HEK293T (cell line): ENCODE measurements around the gene EVA1C.

Experiments used
- BHLHE40 ChIP-seq: fragments of 450-650 bp; IDR thresholded peaks from 2 replicates; pipeline ENCODE4 v1.6.1; 2016; ENCODE audit warnings: mild to moderate bottlenecking, moderate library complexity, borderline replicate concordance
- ELF4 ChIP-seq: fragments of 450-650 bp; IDR thresholded peaks from 2 replicates; pipeline ENCODE4 v1.6.1; 2017; ENCODE audit warnings: antibody characterized with exemption
- FOXK2 ChIP-seq: fragments of 450-650 bp; IDR thresholded peaks from 2 replicates; pipeline ENCODE4 v1.6.1; 2016; ENCODE audit warnings: mild to moderate bottlenecking
- FOXM1 ChIP-seq: fragments of 450-650 bp; IDR thresholded peaks from 2 replicates; pipeline ENCODE4 v1.6.1; 2017; ENCODE audit warnings: mild to moderate bottlenecking, borderline replicate concordance
- L3MBTL2 ChIP-seq: fragments of 450-650 bp; conservative IDR thresholded peaks from 2 replicates; pipeline ENCODE4 v1.6.1; 2016; ENCODE audit warnings: mild to moderate bottlenecking
- SP1 ChIP-seq: fragments of 450-650 bp; IDR thresholded peaks from 2 replicates; pipeline ENCODE4 v1.6.1; 2017
- TARDBP ChIP-seq: fragments of 450-650 bp; IDR thresholded peaks from 2 replicates; pipeline ENCODE4 v1.6.1; 2016
- ZNF384 ChIP-seq: fragments of 450-650 bp; IDR thresholded peaks from 2 replicates; pipeline ENCODE4 v1.6.1; 2016

- no peak for TF ChIP-seq SP1
- no peak for TF ChIP-seq FOXK2
- no peak for TF ChIP-seq BHLHE40
- TF ChIP-seq L3MBTL2, result no peak
- TF ChIP-seq ELF4, result no peak
- TF ChIP-seq FOXM1, result no peak
- TF ChIP-seq ZNF384, result no peak
- TF ChIP-seq TARDBP, result no peak
These were observed 111.6 kb downstream of the EVA1C start for GRCh38 chr21:32523988-32524719.
